ENCODE results near the gene ANG. TPM values are rescaled to one million over a fixed set of nuclear protein-coding genes. Genes with fewer than 3 reads are reported as not detected.

Gene ANG
- total RNA-seq, 4 donors from 2014 or later = 1.4 to 15.1 (median 5.8) TPM

DNA sequence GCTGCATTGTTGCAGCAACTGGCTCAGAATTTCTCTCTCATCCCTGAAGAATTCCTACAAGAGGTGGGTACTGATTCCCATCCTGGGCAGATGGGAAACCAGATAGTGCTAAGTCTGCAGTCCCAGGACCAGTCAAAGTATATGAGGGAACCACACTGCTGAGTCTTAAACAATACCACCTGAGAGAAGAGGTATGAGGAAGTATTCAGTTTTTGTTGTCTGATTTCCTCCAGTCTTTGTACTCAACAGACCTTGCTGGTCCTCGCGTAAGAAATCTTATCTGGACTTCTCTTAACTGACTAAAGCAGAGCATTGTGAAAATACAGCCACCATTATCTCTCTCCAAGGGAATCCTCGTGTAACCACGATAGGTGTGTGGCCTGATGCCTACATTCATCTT lies 53.6 kb downstream of the ANG start:
- H3K4me1 ChIP-seq = peaks cover 0 to 11% (median 0%) of the 10 kb centered on the region in 3 donors
- TF ChIP-seq, protein P1, sequence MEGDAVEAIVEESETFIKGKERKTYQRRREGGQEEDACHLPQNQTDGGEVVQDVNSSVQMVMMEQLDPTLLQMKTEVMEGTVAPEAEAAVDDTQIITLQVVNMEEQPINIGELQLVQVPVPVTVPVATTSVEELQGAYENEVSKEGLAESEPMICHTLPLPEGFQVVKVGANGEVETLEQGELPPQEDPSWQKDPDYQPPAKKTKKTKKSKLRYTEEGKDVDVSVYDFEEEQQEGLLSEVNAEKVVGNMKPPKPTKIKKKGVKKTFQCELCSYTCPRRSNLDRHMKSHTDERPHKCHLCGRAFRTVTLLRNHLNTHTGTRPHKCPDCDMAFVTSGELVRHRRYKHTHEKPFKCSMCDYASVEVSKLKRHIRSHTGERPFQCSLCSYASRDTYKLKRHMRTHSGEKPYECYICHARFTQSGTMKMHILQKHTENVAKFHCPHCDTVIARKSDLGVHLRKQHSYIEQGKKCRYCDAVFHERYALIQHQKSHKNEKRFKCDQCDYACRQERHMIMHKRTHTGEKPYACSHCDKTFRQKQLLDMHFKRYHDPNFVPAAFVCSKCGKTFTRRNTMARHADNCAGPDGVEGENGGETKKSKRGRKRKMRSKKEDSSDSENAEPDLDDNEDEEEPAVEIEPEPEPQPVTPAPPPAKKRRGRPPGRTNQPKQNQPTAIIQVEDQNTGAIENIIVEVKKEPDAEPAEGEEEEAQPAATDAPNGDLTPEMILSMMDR (IDR thresholded peaks at IDR 0.05) = no peak
- no peak for TF ChIP-seq POLR2A (IDR thresholded peaks at IDR 0.05)
- 74 to 77% methylated on average over 4 of the region's 4 CpGs for WGBS, 2 donors
- no peaks in the 10 kb centered on the region for H3K36me3 ChIP-seq
- no peak overlapping the region for H3K27ac ChIP-seq
- no peaks in the 10 kb centered on the region for H3K9me3 ChIP-seq
- no peak overlapping the region for H3K4me3 ChIP-seq
- intact Hi-C loops (cut with DNase I) = no loop called here
- DNase-seq = no peak
- H3K27me3 ChIP-seq = no peaks in the 10 kb centered on the region

DNA sequence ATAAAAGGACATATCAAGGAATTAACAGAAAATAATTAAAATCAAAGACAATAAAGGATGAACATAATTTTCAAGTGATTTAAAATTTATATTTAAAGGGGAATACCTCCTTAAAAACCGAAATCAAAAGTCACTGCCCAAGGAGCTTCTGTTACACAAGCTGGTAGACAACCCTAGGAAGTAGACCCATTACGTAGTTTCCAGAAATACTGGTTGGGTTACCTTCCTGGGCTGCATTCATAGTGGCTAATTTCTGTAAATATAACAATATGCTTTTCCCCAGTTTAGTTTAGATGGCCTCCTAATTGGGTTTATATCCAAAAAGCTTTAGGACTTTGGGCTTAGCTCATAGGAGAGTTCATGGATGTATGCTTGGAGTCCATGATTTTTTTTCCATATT lies 55.0 kb downstream of the ANG start:
- WGBS, 2 donors = 41 to 63% methylated on average over 2 of the region's 2 CpGs
- Histone ChIP-seq H3K36me3 (no peaks in the 10 kb centered on the region), H3K4me3 (no peak overlapping the region), H3K4me1 (peaks cover 0 to 11% (median 0%) of the 10 kb centered on the region in 3 donors), H3K27me3 (no peaks in the 10 kb centered on the region), H3K9me3 (no peaks in the 10 kb centered on the region), H3K27ac (no peak overlapping the region)
- no peak for TF ChIP-seq POLR2A (IDR thresholded peaks at IDR 0.05)
- TF ChIP-seq, protein P1 (IDR thresholded peaks at IDR 0.05) = no peak
- no peak for DNase-seq
- intact Hi-C loops (cut with DNase I) = no loop called here

Small RNA genes within 50 kb of the gene (small RNA-seq; reads per million reads assigned to genes)
- 0 reads per million in 4 donors for gene RF00019

Other genes starting within 250 kb of the ANG start
- gene OSGEP, start 234.0 kb upstream of the ANG start, total RNA-seq = 10 to 100 TPM; 22.3 to 41.6 (median 26.6) TPM
- 100 to 1,000 TPM in 3 of 4 donors, 10 to 100 TPM in 1; 75.7 to 132 (median 115) TPM for gene APEX1, start 233.5 kb upstream of the ANG start, total RNA-seq
- gene PIP4P1, start 227.3 kb upstream of the ANG start, total RNA-seq = 10 to 100 TPM; 15.8 to 25.7 (median 19.1) TPM
- 100 to 1,000 TPM in 2 of 4 donors, 10 to 100 TPM in 2; 84.4 to 155 (median 104) TPM for gene PNP, start 219.4 kb upstream of the ANG start, total RNA-seq
- gene RNASE10, start 183.2 kb upstream of the ANG start, total RNA-seq = not detected
- not detected for gene RNASE9, start 127.7 kb upstream of the ANG start, total RNA-seq
- gene RNASE11, start 100.8 kb upstream of the ANG start, total RNA-seq = not detected
- gene RNASE12, start 97.4 kb upstream of the ANG start, total RNA-seq = not detected
- not detected for gene OR6S1, start 47.1 kb upstream of the ANG start, total RNA-seq
- gene RNASE4, start 4.2 kb upstream of the ANG start, total RNA-seq = 10 to 100 TPM in 2 of 4 donors, 1 to 10 TPM in 2; 4.0 to 73.1 (median 19.5) TPM
- gene EDDM3A, start 57.1 kb downstream of the ANG start, total RNA-seq = not detected
- gene EDDM3B, start 79.6 kb downstream of the ANG start, total RNA-seq = not detected
- gene RNASE6, start 92.5 kb downstream of the ANG start, total RNA-seq = 10 to 100 TPM in 2 of 4 donors, under 1 TPM in 2; 0.26 to 22.3 (median 7.1) TPM
- gene RNASE1, start 114.1 kb downstream of the ANG start, total RNA-seq = 100 to 1,000 TPM in 2 of 4 donors, 10 to 100 TPM in 2; 12.0 to 297 (median 61.0) TPM
- gene RNASE3, start 202.6 kb downstream of the ANG start, total RNA-seq = not detected

All from esophagus squamous epithelium (tissue), 5 donors.